Left cardiac atrium (tissue), 4 donors: ENCODE data around the gene PTPRN2. TPM values are rescaled to one million over a fixed set of nuclear protein-coding genes. Genes with fewer than 3 reads are reported as not detected.
A peak's percentile ranks its signal among the peaks of the same experiment; 100 is the strongest.

Experiments used
- ATAC-seq, 2 donors: fragments of 200-7000 bp; cut with Tn5 transposase; one replicate each; pipeline ENCODE4 v1.9.1; 2020; ENCODE audit warnings: mild to moderate bottlenecking in 2 of 2, moderate library complexity in 2 of 2
- DNase-seq: peaks from one replicate; pipeline ENCODE4 v3.0.0-alpha.2; 2020
- intact Hi-C, 2 donors: fragments of 100-400 bp; cut with DNase I; formaldehyde crosslinking; loops; one replicate each; pipeline versions ENCODE4 v1.14.1 to v1.15.1; 2022 to 2023
- total RNA-seq, 2 donors: library from RNA; stranded (reverse); fragmentation: NEBNext Ultra II Directional; extraction: Animal tissue kit (Norgen Biotek cat#: 25700); gene quantifications; one replicate each; pipeline ENCODE4 v1.2.1, GENCODE V29; 2021
- donor health status: DM: no; HTN: yes; CAD: no.
- donor health status: DM: no; HTN: yes; CAD: no; lungs with severe emphysema.
- donor health status: DM: yes; HTN: yes; CAD: no.
- donor health status: Dilated cardiomyopathy.

PTPRN2 gene
- total RNA-seq, 2 donors from 2014 or later: 1.9 to 2.3 TPM

DNA sequence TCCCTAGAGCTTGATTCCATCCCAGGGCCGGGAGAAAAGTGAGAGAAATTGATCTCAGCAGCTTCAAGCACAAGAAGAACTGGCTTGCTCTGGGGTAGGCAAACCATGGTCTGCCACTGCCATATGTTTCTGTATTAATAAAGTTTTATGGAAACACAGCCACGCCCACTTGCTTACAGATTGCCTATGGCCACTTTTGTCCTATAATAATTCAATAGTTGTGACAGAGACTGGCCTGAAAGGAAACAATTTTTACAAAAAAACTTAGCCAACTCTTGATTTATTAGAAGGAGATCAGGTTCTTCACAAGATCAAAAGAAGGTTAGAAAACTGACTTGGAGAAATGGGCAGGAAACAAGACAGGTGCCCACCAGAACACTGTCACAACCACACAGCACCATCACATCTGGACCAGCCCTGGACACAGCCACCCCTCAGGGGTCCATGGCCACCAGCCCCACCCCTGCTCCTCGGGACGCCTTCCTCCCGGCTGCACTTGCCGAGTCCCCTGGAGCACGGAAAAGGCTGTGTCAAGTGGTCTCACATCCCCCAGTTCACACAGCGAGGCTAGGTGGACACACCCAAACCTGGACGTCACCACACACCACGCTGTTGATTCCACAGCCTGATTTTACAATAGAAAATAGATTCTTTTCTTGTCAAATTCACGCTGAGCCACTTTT, 85.4 kb downstream of the PTPRN2 start:
- DNase-seq (no peak), ATAC-seq (no peak)
- intact Hi-C loops: no loop called here

DNA sequence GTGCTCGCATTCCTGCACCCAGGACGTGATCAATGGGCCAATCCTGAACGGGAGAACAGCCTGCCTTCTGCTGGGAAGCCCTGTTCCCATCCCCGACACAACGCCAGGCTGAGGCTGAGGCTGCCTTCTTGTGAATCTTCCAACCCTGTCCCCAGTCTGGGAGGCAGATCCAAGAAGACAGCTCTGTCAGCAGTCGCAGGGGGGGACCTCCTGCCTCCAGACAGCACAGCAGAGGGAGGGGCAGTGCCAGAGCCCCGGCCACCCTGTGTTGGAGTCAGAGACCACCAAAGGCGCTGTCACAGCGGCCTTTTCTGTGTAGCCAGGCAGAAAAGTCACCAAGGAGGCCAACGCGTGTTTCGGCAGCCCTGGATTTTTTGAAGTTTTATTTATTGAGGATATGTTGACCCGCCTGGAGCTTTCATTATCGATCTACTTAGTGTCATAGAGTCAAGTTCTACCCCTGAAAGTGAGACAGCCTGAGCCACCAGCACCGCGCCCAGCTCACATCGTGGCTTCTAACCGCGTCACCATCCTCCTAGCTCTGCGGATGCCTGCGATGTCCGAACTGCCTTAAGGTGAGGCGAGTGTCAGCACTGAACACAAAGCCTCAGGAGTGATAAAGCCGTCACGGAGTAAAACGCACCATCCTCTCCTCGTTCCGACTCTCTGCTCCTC, 86.1 kb downstream of the PTPRN2 start:
- intact Hi-C loops: no loop called here
- no peak for ATAC-seq
- DNase-seq: no peak

DNA sequence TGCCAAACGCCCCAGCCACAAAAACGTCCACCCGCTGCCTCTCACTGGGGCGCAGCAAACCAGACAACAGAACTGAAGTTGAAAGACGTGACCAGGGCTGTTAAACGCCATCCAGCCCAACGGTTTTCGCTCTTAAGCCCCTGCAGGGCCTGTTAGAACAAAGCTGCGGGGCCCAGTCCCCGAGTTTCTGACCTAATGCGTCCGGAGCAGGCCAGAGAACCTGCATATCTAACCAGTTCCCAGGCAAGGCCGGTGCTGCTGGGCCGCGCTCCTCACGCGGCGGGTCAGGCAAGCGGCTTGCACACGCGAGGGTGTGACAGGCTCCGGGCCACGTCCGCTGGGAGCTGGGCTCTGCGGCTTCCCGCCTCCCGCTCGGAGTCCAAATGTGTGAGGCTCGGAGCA, 87.0 kb downstream of the PTPRN2 start:
- DNase-seq: no peak
- intact Hi-C loops: no loop called here
- ATAC-seq: peak in 1 of 2 donors; percentile 16

DNA sequence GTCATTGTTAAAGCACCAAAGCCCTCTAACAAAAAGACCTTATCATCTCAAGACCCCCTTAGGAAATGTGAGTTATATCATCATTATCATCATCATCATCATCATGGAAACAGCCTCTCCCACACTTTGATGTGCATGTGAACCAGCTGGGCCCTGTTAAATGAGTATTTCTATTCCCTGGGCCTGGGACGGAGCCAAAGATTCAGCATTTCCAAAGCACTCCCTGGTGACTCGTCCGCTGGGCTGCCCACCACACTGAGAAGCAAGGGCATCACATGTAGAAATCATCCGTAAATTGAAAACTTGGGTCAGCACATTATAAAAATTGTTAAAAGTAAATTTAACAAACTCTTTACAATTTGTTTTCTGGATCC, 88.6 kb downstream of the PTPRN2 start:
- ATAC-seq (no peak), DNase-seq (no peak)
- intact Hi-C loops: no loop called here

DNA sequence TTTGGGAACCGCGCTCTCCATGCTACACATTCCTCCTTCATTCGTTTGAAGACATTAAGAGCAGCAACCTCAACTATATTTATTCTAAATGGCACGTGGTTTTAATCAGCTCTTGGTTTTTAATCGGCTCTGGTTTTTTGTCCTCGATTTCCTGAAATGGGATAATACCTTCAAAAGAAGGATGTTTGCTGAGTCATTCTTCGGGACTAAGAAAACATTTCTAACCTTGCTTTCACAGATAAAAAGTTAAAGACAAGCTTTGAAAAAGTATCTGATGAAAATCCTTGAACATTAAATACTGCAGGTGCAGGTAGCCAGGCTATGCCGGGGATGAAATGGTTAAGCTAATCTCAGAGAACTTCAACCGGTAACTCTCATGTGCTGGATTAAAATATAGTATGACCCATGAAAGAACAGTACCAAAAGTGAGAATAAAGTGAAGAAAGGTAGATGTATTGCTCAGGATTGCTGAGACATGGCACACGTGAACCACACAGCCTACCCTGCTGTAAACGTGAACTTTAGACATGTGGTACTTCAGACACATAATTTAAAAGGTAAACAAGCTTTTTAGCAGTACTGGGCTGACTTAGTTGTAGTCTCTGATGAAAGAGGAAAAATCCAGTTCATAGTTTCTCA, 89.1 kb downstream of the PTPRN2 start:
- DNase-seq (no peak), ATAC-seq (no peak)
- intact Hi-C loops: no loop called here

DNA sequence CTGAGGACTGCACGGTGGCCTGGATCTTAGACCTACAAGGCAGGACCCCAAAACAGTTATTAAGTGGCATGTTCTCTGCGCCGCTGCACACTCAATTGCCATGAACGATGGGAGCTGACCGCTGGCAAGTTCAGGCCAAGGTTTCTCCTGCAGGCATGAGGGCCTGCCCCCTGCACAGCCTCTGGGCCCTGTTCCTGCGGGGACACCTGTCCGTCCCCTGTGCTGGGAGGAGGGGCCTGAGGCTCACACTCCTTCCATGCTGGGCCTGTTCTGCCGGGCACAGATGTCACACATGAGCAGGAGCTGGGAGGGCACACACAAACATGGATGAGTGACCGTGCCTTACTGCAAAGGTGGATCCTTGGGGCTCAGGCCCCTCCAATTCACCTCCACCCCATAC, 90.0 kb downstream of the PTPRN2 start:
- ATAC-seq (no peak), DNase-seq (no peak)
- intact Hi-C loops: no loop called here

DNA sequence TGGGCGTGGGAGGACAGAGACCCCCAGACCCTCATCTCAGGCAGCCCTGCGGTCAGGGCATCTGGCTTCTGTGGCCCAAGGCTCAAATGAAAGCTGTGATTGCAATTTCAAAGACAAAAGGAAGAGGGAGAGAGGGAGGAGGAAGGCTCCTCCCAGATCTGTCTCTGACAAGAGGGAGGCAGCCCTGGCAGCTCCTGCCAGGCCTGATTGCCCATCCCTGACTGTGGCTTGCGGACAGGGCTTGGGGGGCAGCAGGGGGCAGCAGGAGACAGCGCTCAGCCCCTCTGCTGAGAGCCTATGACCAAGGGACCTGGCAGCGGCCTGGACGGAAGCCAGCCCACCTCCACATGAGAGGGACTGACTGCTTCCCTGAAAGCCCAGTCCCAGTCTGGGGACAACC, 91.8 kb downstream of the PTPRN2 start:
- DNase-seq (no peak), ATAC-seq (peak in 1 of 2 donors; percentile 41)
- intact Hi-C loops: no loop called here

DNA sequence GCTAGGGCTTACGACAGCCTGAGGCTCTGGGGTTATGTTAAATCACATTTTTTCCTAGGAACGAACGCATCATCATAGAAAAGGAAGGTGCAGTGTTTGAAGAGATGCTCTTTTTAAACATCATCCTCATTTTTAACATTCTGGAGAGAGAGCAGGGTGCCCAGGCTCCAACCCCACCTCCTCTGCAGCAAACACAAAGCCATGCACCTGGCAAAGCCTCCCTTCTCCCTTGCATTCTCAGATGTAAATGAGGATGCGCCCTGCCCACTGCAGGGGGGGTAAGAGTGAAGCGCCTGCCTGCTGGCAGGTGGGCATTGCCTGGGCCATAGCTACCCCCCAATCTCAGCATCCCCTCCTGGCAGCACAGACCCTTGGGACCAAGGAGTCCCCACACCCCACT, 92.4 kb downstream of the PTPRN2 start:
- intact Hi-C loops: no loop called here
- ATAC-seq (no peak), DNase-seq (no peak)

DNA sequence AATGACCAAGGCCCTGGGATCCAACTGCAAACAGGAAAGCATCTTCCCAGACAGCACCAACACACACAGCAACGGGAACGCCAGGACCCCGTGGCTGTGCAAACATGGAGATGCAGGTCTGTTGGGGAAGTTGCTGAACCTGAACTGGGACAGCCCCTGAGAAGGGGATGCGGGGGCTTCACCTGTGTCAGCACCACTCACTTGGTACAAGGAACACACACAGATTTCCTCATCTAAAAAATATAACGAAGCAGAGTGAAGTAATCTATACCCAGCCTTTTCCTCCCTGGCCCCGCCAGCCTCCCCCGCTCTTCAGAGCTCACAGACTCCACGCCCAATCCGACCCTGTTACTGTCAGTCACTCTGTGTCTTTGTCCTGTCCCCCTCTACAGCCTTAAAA, 93.0 kb downstream of the PTPRN2 start:
- intact Hi-C loops: no loop called here
- ATAC-seq: no peak

DNA sequence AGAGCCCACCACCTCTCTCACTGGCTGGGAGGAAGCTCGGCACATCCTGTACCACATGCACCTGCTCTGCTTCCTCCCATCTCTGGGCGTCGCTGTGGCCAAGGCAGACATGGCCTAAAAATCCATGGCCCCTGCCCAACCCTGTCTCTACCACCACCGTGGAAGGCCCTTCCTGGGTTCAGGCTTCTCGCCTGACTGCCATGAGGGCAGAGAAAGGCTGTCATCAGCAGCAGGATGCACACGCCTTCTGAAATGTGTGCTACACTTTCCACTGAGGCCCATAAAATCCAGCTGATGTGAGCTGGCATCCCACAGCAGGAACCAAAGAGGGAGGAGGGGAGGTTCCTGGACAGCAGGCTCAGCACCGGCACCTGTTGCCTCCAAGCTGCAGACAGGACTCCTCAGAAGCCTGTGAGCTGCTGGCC, 93.4 kb downstream of the PTPRN2 start:
- intact Hi-C loops: no loop called here
- no peak for ATAC-seq
- no peak for DNase-seq

More for the DNA sequence above, 93.0 kb downstream of the PTPRN2 start:
- no peak for DNase-seq

DNA sequence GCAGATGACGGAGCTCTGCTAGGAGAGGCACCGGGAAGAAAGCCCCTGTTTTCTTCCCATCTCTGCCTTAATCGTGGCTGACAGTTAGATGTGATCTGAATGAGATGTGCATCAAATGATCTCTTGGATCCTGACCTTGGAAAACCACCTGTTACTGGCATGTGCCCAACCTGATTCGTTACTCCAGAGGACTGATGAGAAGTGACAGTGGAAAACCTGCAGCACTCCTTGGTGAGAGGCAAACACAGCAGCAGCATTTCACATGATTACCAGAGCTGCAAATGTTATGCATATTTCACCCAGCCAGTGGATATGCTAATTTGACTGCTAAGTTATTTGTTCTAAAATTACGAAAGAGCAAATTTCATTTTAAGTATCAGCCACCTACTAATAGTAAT, 95.3 kb downstream of the PTPRN2 start:
- no peak for ATAC-seq

DNA sequence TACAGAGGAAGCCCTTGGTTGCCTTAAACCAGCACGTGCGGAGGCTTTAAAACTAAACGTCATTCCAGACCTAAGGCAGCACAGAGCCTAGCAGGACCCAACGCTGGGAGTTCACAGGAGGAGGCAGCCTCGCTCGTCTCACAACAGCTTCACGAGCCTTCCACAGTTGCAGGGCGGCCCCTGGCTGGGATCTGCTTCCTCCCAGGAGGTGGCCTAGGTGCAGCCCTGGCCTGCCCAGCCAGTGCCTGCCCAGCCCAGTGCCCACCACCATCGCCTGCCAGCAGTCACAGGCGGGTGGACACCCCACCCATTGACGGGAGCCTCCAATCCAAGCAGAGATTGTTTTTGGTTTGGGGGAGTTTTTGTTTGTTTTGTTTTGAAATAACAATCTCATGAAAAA, 96.5 kb downstream of the PTPRN2 start:
- intact Hi-C loops: no loop called here
- ATAC-seq (no peak), DNase-seq (no peak)

More for the DNA sequence above, 95.3 kb downstream of the PTPRN2 start:
- no peak for DNase-seq
- intact Hi-C loops: no loop called here

DNA sequence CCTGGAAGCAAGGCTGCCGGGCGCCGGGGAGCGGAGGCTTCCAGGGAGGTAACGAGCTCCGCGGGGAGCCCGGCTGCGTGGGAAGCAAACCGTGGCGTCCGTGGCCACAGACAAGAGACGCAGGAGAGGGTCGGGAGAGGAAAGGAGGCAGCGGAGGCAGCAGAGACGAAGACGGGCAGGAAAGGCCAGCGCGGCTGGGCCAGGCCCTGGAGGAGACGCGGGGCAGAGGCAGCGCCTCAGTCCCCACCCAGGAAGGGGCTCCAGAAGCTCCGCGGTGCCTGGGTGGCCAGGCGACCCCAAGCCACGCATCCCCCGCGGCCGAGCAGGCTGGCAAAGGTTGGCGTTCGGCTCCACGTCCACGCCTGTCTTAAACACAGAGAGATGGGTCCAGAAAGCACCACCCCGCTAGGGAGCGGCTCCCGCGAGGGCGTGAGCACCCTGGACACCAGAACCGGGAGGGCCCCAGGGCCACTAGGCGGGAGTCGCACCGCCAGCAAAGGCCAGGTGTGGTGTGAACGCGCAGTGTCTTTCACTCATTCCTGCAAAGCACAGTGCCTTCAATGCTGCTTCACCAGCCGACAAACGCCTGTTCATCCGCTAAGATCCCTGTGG, 97.3 kb downstream of the PTPRN2 start:
- ATAC-seq: no peak
- intact Hi-C loops: no loop called here
- no peak for DNase-seq

DNA sequence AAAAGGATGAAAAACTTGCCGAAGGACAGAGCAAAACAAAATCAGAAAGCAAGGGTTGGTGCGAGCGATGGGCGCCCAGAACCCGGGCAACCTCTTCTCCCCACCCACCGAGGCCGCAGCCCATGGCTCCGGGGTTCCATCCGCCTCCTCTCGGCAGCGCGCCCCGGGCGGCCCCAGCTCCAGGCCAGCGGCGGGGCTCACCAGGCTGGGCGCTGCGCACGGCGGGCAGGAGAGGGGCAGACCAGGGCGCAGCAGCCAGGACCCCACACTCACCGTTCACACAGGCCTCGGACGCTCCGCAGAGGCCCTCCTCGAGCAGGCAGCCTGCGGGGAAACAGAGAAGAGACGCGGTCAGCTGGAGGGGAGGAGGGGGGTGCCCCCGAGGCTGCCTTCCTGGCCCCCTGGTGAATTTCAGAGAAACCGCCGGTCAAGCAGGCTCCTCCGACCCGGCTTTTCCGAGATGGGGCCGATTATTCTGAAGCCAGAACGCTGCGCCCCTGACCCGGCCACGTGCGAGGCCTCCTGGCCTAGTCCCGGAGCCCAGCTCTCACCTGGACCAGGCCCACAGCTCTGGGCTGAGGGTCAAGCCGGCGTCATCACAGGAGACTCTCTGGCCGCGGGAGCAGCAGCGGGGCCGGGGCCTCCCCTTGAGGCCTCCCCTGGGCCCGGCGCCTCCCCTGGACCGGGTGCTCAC, 98.0 kb downstream of the PTPRN2 start:
- intact Hi-C loops: no loop called here
- no peak for DNase-seq
- ATAC-seq: no peak

DNA sequence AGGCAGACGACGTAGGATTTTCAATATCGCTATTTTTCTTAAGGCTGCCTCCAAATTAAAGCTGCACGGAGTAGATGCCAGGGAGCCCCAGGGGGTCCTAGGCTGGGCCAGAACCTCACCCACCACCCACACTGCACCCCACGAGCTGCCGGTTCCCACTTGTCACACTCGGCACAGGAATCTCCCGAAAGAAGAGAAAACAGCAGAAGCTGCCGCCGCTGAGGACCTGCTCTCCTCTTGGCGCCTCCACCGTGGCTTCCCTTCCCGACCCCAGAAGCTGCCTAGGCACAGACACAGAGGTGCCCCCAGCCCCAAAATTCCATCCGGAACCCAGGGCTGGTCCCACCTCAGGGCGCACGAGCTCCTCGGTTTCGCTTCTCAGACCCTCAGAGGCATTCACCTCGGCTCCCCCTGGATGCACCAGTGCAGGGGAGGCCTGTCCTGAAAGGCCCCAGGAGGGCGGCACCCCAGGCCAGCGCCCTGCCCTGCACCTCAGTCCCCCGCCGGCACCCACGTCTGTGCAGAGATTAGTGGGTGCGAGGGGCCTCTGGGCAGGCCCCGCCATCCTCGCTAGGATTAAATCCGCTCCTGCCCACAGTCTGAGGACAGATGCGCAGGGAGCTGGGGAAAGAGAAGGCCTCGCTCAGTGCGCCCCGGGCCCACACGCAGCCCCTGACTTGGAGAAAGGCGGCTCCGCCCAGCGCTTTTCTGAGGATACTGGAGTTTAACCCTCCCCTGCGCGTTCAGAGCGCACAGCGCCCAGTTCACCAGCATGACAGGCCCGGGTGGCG, 99.2 kb downstream of the PTPRN2 start:
- DNase-seq: no peak
- intact Hi-C loops: no loop called here
- ATAC-seq: no peak

DNA sequence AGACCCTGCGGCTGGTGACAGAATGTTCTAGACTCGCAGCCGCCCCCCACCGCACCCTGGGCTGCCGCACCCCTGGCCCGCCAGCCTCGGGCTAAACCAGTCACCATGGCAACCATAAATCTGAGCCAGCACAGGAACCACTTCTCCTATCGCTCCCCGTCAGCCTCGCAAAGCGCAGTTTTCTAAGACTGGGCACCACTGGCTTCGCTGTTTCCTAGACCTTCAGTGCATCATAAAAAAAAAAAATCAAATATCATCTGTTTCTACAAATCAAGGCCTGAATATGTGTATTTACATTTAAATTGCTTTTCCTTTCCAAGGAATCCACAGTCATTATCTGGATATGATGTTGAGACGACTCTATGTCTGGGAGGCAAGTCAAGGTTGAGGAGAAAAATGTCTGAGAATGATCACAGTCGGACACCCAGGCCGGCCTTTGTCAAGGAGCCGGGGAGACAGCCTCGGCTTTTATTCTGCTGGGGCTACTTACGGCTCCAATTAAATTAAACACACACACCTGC, 99.9 kb downstream of the PTPRN2 start:
- ATAC-seq (no peak), DNase-seq (no peak)
- intact Hi-C loops: no loop called here

DNA sequence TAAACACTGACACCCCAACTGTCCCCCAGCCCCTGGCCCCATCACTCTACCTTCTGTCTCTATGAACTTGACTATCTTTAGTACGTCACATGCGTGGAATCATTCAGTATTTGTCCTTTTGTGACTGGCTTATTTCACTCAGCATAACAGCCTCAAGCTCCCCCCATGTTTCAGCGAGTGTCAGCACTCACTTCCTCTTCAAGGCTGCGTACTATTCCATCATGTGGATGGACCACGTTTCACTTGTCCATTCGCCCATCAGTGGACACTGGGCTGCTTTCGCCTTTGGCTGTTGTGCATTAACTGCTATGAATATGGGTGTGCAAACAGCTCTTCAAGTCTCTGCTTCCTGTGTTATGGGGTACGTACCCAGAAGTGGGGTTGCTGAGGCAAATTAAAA, 100.7 kb downstream of the PTPRN2 start:
- DNase-seq (no peak), ATAC-seq (no peak)
- intact Hi-C loops: no loop called here

DNA sequence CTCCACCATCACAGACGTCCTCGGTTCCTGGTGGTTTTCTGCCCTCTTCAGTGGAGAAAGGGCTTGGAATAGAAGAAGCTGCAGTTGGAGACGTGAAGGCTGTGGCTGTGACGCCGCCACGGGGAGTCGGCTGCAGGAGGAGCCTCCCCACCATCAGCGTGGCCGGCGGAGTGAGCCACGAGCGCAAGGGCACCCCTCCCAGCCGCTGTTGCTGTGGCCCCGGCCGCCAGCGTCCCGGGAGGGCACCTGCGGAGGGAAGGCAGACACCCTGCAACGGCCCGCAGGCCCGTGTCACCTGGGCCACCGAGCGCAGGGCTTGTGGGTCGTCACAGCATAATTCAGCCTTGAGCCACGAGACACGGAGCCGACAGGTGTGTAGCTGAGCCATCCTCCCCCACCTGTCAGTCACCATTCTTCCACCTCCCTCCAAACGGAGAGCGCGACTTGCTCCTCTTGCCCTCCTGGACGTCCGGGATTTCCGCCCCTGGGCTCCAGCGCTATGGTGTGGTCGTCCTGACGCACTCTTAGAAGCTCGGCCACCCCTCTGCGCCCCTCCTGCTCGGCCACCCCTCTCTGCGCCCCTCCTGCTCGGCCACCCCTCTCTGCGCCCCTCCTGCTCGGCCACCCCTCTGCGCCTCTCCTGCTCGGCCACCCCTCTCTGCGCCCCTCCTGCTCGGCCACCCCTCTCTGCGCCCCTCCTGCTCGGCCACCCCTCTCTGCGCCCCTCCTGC, 102.7 kb downstream of the PTPRN2 start:
- no peak for ATAC-seq
- intact Hi-C loops: no loop called here
- no peak for DNase-seq
